Adipocyte (in vitro differentiated cells): ENCODE measurements around the gene TUT1.
"Not testable (repeated sequence)": the region's sequence is repeated elsewhere in the genome, so short reads cannot be mapped to it uniquely, and the experiment has no call there.

ENCODE experiments used
- DNase-seq: peaks from one replicate; pipeline ENCODE4 v3.0.0-alpha.2; 2015; ENCODE audit warnings: low read depth
- H3K27me3 ChIP-seq: replicated peaks from 2 replicates; pipeline ENCODE4 v1.7.0; 2013; ENCODE audit warnings: mild to moderate bottlenecking, low read length, moderate library complexity; ENCODE audit not compliant: control insufficient read depth, insufficient read depth
- H3K36me3 ChIP-seq: 2 replicates; pipeline ENCODE4 v1.7.0; 2013; ENCODE audit warnings: low read length, mild to moderate bottlenecking, moderate library complexity; ENCODE audit not compliant: control insufficient read depth, insufficient read depth, severe bottlenecking
- H3K4me1 ChIP-seq: 2 replicates; pipeline ENCODE4 v1.7.0; 2013; ENCODE audit warnings: mild to moderate bottlenecking, low read length, moderate library complexity; ENCODE audit not compliant: control insufficient read depth, insufficient read depth
- H3K4me3 ChIP-seq: 2 replicates; pipeline ENCODE4 v1.7.0; 2013; ENCODE audit warnings: mild to moderate bottlenecking, low read length, moderate library complexity
- H3K9ac ChIP-seq: 2 replicates; pipeline ENCODE4 v1.7.0; 2013; ENCODE audit warnings: mild to moderate bottlenecking, low read length, moderate library complexity
- H3K9me3 ChIP-seq: 2 replicates; pipeline ENCODE4 v1.7.0; 2013; ENCODE audit warnings: mild to moderate bottlenecking, low read length, moderate library complexity; ENCODE audit not compliant: control insufficient read depth

The TUT1 gene

GRCh38 chr11:62561677-62562230, 29.6 kb downstream of the TUT1 start:
- peaks cover 36% of the 10 kb centered on the region for H3K4me1 ChIP-seq
- DNase-seq, H3K4me3 ChIP-seq, H3K9ac ChIP-seq, H3K9me3 ChIP-seq, H3K27me3 ChIP-seq: not testable (repeated sequence)
- H3K36me3 ChIP-seq: peaks cover 68% of the 10 kb centered on the region

- peak overlapping the region; percentile 37 for H3K4me3 ChIP-seq
- H3K4me1 ChIP-seq: peaks cover 47% of the 10 kb centered on the region
- peaks cover 57% of the 10 kb centered on the region for H3K36me3 ChIP-seq
- peak; percentile 99 for DNase-seq
- no peaks in the 10 kb centered on the region for H3K27me3 ChIP-seq
- H3K9ac ChIP-seq: peak overlapping the region; percentile 75
- no peaks in the 10 kb centered on the region for H3K9me3 ChIP-seq
Observed at GRCh38 chr11:62560566-62561103, 30.7 kb downstream of the TUT1 start.

GRCh38 chr11:62559626-62560025, 31.7 kb downstream of the TUT1 start:
- not testable (repeated sequence) for DNase-seq, H3K9me3 ChIP-seq, H3K4me3 ChIP-seq, H3K27me3 ChIP-seq
- H3K36me3 ChIP-seq: peaks cover 49% of the 10 kb centered on the region
- peak overlapping the region; percentile 75 for H3K9ac ChIP-seq
- peaks cover 58% of the 10 kb centered on the region for H3K4me1 ChIP-seq

GRCh38 chr11:62559204-62559603, 32.1 kb downstream of the TUT1 start:
- no peak for DNase-seq
- no peaks in the 10 kb centered on the region for H3K27me3 ChIP-seq
- no peak overlapping the region for H3K4me3 ChIP-seq
- H3K36me3 ChIP-seq: peaks cover 49% of the 10 kb centered on the region
- peaks cover 62% of the 10 kb centered on the region for H3K4me1 ChIP-seq
- H3K9me3 ChIP-seq: no peaks in the 10 kb centered on the region
- H3K9ac ChIP-seq: no peak overlapping the region

DNA sequence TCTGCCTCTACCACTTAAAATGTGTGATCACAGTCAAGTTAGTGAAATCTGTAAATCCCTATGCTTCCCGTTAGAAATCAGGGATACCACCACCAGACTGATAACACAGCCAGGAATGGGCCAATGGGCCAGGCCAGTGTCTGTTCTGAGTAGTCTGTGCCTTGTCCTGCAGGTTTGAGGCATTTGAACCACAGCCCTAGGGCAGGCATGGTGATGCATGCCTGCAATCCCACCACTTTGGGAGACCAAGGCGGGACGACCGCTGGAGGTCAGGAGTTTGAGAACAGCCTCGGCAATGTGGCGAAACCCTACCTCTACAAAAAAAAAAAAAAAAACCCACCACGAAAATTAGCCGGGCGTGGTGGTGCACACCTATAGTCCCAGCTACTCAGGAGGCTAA, 32.7 kb downstream of the TUT1 start:
- no peak overlapping the region for H3K9ac ChIP-seq
- H3K4me1 ChIP-seq: peaks cover 67% of the 10 kb centered on the region
- no peak for DNase-seq
- no peak overlapping the region for H3K4me3 ChIP-seq
- no peaks in the 10 kb centered on the region for H3K27me3 ChIP-seq
- H3K9me3 ChIP-seq: no peaks in the 10 kb centered on the region
- peaks cover 45% of the 10 kb centered on the region for H3K36me3 ChIP-seq

GRCh38 chr11:62556875-62557631, 34.3 kb downstream of the TUT1 start:
- Histone ChIP-seq H3K4me1 (peaks cover 68% of the 10 kb centered on the region), H3K4me3 (peak overlapping the region; percentile 78), H3K9me3 (no peaks in the 10 kb centered on the region), H3K36me3 (peaks cover 30% of the 10 kb centered on the region), H3K9ac (peak overlapping the region; percentile 83), H3K27me3 (no peaks in the 10 kb centered on the region)
- no peak for DNase-seq

DNA sequence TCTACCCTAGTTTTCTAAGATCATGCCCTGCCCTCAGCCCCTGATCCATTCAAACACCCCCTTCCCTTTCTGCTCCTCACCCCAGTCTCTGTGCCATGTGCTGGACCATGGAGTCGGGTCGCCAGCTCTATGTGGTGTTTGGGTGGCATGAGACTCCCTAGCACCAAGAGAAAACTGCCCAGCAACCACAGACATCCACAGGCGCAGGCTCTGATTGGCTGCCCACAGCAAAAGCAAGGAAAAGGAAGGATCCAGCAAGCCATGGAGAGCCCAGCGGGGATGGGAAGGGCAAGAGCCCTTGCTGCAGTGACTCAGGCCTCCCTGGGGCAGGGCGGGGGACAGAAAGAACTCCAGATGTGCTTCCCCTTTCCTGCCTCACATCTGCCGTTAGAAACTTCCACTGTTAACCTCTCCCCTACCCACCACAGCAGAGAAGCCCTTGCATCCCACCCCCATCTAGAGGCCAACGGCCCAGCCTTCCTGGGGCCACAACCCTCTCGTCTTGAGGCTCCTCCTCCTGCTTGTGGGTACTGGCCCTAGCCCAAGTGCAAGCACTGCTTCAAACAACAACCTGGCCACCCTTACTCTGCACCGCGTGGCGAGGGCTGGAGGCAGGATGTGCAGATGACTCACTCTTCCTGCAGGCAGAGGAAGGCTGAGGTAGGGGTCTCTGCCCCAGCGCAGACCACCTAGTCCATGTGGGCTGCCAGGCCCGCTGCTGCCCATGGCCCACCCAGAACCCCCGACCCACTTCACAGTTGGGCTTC, 35.0 kb downstream of the TUT1 start:
- Histone ChIP-seq H3K9ac (peak overlapping the region; percentile 83), H3K27me3 (no peaks in the 10 kb centered on the region), H3K4me3 (peak overlapping the region; percentile 78), H3K9me3 (no peaks in the 10 kb centered on the region), H3K4me1 (peaks cover 74% of the 10 kb centered on the region), H3K36me3 (peaks cover 25% of the 10 kb centered on the region)
- peak; percentile 98 for DNase-seq

- no peaks in the 10 kb centered on the region for H3K27me3 ChIP-seq
- peak; percentile 50 for DNase-seq
Observed at GRCh38 chr11:62555464-62556107, 35.7 kb downstream of the TUT1 start.

DNA sequence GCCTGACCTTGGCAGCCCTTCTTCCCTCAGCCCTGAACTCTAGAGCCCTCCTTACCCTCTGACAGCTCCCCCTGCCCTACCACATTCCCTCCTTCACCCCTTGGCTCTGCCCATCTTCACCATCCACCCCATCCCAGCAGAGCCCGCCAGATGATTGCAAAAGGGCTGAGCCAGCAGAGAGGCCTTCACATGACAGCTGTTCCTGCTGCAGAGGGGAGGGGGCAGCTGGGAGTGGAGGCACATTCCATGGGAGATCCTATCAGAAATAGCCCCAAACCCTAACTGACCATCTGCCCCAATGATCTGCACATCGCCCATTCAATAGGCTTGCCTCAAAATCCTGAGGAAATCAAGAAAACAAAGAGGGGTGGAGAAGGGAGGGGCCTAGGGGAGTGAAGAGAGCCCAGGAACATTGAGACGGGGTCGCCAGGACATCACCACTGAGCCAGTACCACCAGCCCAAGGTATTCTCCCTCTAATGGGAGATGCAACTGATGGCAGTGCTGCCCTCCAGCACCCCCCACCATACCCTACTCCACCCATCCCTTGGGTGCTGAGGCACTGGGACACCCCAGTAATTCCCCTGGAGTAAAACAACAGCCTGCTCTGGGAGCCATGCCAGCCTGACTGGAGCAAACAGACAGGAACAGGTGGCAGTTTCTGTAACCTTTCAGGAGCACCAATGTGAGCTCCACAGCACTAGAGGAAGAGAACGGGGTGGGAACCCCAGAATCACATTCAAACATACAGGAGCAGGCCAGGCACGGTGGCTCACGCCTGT, 36.7 kb downstream of the TUT1 start:
- H3K27me3 ChIP-seq: no peaks in the 10 kb centered on the region
- H3K9ac ChIP-seq: peak overlapping the region; percentile 89
- peaks cover 17% of the 10 kb centered on the region for H3K36me3 ChIP-seq
- DNase-seq: peak; percentile 55
- H3K4me3 ChIP-seq: peak overlapping the region; percentile 74
- peaks cover 56% of the 10 kb centered on the region for H3K4me1 ChIP-seq
- H3K9me3 ChIP-seq: no peaks in the 10 kb centered on the region

More at GRCh38 chr11:62555464-62556107, 35.7 kb downstream of the TUT1 start:
- peak overlapping the region; percentile 78 for H3K4me3 ChIP-seq
- H3K9me3 ChIP-seq: no peaks in the 10 kb centered on the region
- peaks cover 66% of the 10 kb centered on the region for H3K4me1 ChIP-seq
- H3K36me3 ChIP-seq: peaks cover 25% of the 10 kb centered on the region
- peak overlapping the region; percentile 83 for H3K9ac ChIP-seq

- Histone ChIP-seq H3K9ac (peak overlapping the region; percentile 89), H3K9me3 (no peaks in the 10 kb centered on the region), H3K4me1 (peaks cover 56% of the 10 kb centered on the region), H3K27me3 (no peaks in the 10 kb centered on the region), H3K4me3 (peak overlapping the region; percentile 74), H3K36me3 (peaks cover 10% of the 10 kb centered on the region)
- DNase-seq: peak; percentile 67
Observed at GRCh38 chr11:62553839-62554361, 37.4 kb downstream of the TUT1 start.
